Vagina (tissue), 2 donors: ENCODE measurements around the gene FAM222A. TPM values are rescaled to one million over a fixed set of nuclear protein-coding genes. Genes with fewer than 3 reads are reported as not detected.
A peak's percentile ranks its signal among the peaks of the same experiment; 100 is the strongest.

Experiments used
- DNase-seq, 2 donors: peaks; one replicate each; pipeline ENCODE4 v3.0.0-alpha.2; 2017; ENCODE audit errors: extremely low spot score in 2 of 2
- H3K27ac ChIP-seq: fragments of 200-600 bp; sonication (generic); one replicate; pipeline ENCODE4 v1.5.1; 2019
- H3K27me3 ChIP-seq: fragments of 200-600 bp; sonication (generic); one replicate; pipeline ENCODE4 v1.5.1; 2019
- H3K36me3 ChIP-seq, 2 donors: fragments of 200-600 bp; sonication (generic); one replicate each; pipeline ENCODE4 v1.5.1; 2017 to 2019
- H3K4me1 ChIP-seq: fragments of 200-600 bp; sonication (generic); one replicate; pipeline ENCODE4 v1.5.1; 2019
- H3K4me3 ChIP-seq, 2 donors: fragments of 200-600 bp; sonication (generic); 1 replicate in 1 of 2; 2 replicates in 1 of 2; pipeline ENCODE4 v1.5.1; 2016 to 2019
- H3K9me3 ChIP-seq: fragments of 200-600 bp; sonication (generic); one replicate; pipeline ENCODE4 v1.5.1; 2019
- CTCF ChIP-seq, 3 experiments: fragments of 450-650 bp in 2 of 3; fragments of 200-600 bp in 1 of 3; sonication (generic) in 1 of 3; IDR thresholded peaks; one replicate each; pipeline ENCODE4 v1.5.1; 2017 to 2019; ENCODE audit warnings: antibody characterized with exemption in 3 of 3, mild to moderate bottlenecking in 2 of 3, moderate library complexity in 2 of 3
- POLR2A ChIP-seq, 2 donors: fragments of 450-650 bp; IDR thresholded peaks; one replicate each; pipeline ENCODE4 v1.6.1; 2017; ENCODE audit warnings: antibody characterized with exemption in 2 of 2, mild to moderate bottlenecking in 2 of 2, moderate library complexity in 2 of 2
- POLR2AphosphoS5 ChIP-seq, 2 donors: sonication (generic); formaldehyde crosslinking; IDR thresholded peaks; one replicate each; pipeline ENCODE4 v1.9.0; 2017; ENCODE audit warnings: antibody characterized with exemption in 2 of 2, mild to moderate bottlenecking in 2 of 2, low read depth in 1 of 2; ENCODE audit not compliant: insufficient read depth in 1 of 2
- intact Hi-C: fragments of 100-400 bp; cut with DNase I; formaldehyde crosslinking; loops from one replicate; pipeline ENCODE4 v1.15.1; 2023
- total RNA-seq: library from RNA; depleted of rRNA; stranded (reverse); fragments of >200 nt; gene quantifications from one replicate; pipeline ENCODE4 v1.2.3, GENCODE V29; 2016

FAM222A gene
- total RNA-seq, 1 donor from 2014 or later = 1.5 TPM

- DNase-seq = no peak
- Histone ChIP-seq H3K27me3 (no peaks in the 10 kb centered on the region), H3K36me3 (no peaks in the 10 kb centered on the region), H3K4me3 (no peak overlapping the region), H3K9me3 (no peaks in the 10 kb centered on the region), H3K4me1 (no peaks in the 10 kb centered on the region), H3K27ac (no peak overlapping the region)
- TF ChIP-seq CTCF (IDR thresholded peaks at IDR 0.05) (no peak), POLR2AphosphoS5 (IDR thresholded peaks at IDR 0.05; ENCODE audit: insufficient read depth in 1 of 2, low read depth in 1 of 2) (no peak), POLR2A (IDR thresholded peaks at IDR 0.05) (no peak)
- intact Hi-C loops = no loop called here
Measured at GRCh38 chr12:109803678-109804077, 90.1 kb downstream of the FAM222A start.

GRCh38 chr12:109804820-109805761 lies 91.5 kb downstream of the FAM222A start:
- Histone ChIP-seq H3K27me3 (no peaks in the 10 kb centered on the region), H3K27ac (no peak overlapping the region), H3K9me3 (no peaks in the 10 kb centered on the region), H3K4me1 (no peaks in the 10 kb centered on the region), H3K4me3 (no peak overlapping the region), H3K36me3 (no peaks in the 10 kb centered on the region)
- no peak for DNase-seq
- intact Hi-C loops = loop anchor here (5.0 kb wide), 1 partner anchor 72 kb away; no protein-coding TSS in a partner anchor
- TF ChIP-seq POLR2A (IDR thresholded peaks at IDR 0.05) (no peak), POLR2AphosphoS5 (IDR thresholded peaks at IDR 0.05; ENCODE audit: insufficient read depth in 1 of 2, low read depth in 1 of 2) (peak in 1 of 2 donors; percentile 28), CTCF (IDR thresholded peaks at IDR 0.05) (peak; percentile 83 to 93 (median 85))

GRCh38 chr12:109807954-109808643 lies 94.5 kb downstream of the FAM222A start:
- H3K4me1 ChIP-seq = no peaks in the 10 kb centered on the region
- intact Hi-C loops = loop anchor here (5.0 kb wide), 1 partner anchor 69 kb away; no protein-coding TSS in a partner anchor
- no peak for DNase-seq
- H3K4me3 ChIP-seq = no peak overlapping the region
- H3K9me3 ChIP-seq = no peaks in the 10 kb centered on the region
- H3K27ac ChIP-seq = no peak overlapping the region
- no peaks in the 10 kb centered on the region for H3K27me3 ChIP-seq
- TF ChIP-seq POLR2A (IDR thresholded peaks at IDR 0.05) (no peak), CTCF (IDR thresholded peaks at IDR 0.05) (no peak), POLR2AphosphoS5 (IDR thresholded peaks at IDR 0.05; ENCODE audit: insufficient read depth in 1 of 2, low read depth in 1 of 2) (no peak)
- H3K36me3 ChIP-seq = no peaks in the 10 kb centered on the region

GRCh38 chr12:109808876-109809646 lies 95.4 kb downstream of the FAM222A start:
- DNase-seq = no peak
- Histone ChIP-seq H3K36me3 (no peaks in the 10 kb centered on the region), H3K9me3 (no peaks in the 10 kb centered on the region), H3K4me1 (no peaks in the 10 kb centered on the region), H3K27me3 (no peaks in the 10 kb centered on the region), H3K4me3 (no peak overlapping the region), H3K27ac (no peak overlapping the region)
- TF ChIP-seq CTCF (IDR thresholded peaks at IDR 0.05) (no peak), POLR2A (IDR thresholded peaks at IDR 0.05) (no peak), POLR2AphosphoS5 (IDR thresholded peaks at IDR 0.05; ENCODE audit: insufficient read depth in 1 of 2, low read depth in 1 of 2) (no peak)
- intact Hi-C loops = loop anchor here (5.0 kb wide), 1 partner anchor 68 kb away; no protein-coding TSS in a partner anchor
